NCI-H2171 (cell line): ENCODE data around the gene ARHGAP26.

Source experiments
- DNase-seq: peaks from one replicate; lab custom pipeline; 2025; lab: John Stamatoyannopoulos, UW

Gene ARHGAP26

DNA sequence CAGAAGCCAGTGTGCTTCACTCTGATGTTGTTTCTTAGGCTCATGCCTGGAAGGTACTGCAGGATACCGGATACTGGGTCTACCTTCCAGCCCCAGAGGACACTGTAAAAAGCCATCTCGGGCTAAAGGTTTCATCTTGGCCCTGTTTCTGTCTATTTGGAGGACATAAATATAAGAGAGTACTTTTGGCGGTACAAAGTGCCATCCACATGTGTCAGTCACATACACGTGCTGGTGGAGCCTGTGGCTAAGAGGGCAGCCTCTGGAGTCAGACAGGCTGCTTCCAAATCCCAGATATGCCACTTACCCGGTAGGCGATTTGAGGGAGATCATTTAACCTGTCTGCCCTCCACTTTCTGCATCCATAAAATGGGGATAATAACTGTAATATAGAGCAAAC, 472.9 kb downstream of the ARHGAP26 start:
- DNase-seq = no peak

DNA sequence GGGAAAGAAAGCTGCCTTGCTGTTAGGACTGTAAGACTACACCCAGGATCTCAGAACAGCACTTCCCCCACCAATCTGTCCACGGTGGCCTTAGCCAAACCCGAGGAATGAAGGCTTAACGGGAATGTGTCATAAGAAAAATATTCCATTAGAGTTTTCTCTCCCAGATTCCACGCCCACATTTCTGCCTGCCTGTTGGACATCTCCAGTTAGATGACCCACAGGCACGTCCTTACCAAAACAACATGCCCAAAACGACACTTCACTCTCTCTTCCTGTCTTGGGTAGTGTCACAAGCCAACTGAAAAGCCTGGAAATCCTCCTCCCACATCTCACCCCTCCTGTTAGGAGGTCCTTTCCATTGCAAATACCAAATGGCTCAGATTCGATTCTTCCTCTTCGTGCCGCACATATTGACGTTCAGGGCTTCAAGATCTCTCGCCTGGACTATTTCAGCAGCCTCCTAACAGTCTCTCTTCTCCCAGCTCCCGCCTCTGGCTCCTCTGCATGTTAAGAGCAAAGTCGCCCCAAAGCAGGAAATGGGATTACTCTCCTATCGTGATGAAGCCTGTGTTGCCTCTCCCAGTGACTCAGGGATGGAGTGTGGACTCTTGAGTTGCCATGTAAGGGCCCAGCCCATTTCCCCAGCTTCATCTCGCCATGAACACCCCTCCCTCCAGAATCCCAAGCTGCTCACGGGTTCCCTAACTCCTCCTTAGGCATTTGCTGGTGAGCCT, 474.0 kb downstream of the ARHGAP26 start:
- DNase-seq = no peak

DNA sequence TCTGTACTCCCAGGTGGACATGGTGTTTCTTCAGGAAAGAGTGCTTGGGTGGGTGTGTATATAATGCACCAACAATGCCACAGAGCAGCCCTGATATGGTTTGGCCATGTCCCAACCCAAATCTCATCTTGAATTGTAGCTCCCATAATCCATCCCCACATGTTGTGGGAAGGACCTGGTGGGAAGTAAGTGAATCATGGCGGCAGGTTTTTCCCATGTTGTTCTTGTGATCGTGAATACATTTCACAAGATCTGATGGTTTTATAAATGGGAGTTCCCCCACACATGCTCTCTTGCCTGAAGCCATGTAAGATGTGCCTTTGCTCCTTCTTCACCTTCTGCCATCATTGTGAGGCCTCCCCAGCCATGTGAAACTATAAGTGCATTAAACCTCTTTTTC, 474.8 kb downstream of the ARHGAP26 start:
- DNase-seq = no peak

DNA sequence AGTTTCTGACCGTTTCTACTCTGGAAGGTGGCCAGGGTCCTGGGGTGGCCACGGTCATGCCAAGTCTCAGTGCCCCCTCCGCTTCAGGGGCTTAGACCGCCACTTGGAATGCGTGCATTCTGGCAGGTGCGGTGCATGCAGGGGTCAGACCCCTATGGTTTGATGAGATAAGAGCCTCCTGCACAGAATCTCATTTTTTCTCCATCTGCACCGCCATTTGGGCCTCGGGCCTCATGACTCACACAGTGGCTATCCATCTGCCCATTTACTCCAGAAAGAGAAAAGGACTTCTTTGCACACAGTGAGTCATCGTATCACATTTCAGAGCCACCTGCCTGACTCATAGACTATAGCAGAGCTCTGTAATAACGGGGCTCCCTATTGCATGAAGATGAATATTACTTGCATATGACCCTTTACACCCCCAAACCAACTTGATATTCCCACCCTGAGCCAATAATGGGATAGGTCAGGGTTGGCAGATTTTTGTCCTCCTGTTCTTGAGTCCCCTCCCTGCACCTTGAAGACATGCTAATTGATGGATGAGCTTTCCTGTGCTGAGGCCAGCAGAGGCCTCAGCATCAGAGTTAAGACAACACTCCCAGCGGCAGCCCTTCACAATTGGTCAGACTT, 475.9 kb downstream of the ARHGAP26 start:
- DNase-seq = peak; percentile 71

DNA sequence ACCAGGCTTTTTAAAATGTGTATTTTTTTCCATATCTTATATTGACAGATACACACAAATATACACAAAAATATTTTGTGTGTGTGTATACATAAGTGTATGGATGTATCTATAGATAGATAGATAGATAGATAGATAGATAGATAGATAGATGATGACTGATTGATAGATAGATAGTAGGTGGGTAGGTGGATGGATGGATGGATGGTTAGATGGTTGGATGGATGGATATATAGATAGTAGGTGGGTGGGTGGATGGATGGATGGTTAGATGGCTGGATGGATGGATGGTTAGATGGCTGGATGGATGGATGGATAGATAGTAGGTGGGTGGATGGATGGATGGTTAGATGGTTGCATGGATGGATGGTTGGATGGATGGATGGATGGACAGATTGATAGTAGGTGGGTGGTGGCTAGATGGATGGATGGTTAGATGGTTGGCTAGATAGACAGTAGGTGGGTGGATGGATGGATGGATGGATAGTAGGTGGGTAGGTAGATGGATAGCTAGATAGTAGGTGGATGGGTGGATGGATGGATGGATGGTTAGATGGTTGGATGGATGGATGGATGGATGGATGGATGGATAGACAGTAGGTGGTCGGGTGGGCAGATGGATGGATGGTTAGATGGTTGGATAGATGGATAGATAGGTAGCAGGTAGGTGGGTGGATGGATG, 477.1 kb downstream of the ARHGAP26 start:
- DNase-seq = no peak

DNA sequence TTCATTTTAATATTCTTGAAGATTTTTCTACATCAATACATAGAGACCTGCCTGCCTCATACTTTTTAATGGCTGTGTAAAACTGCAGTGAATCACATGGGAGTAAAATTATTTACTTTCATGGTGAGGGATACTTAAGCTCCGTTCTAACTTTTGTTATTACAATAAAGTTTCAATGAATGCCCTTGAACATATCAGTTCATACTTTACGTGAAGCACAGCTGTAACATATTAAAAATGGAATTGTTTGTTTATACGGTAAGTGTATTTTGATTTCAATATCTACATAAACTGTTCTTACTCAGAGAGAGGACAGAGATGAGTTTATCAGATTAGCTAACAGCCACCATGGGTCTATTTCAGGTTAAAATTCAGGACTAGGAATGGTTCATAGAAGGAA, 478.2 kb downstream of the ARHGAP26 start:
- no peak for DNase-seq

DNA sequence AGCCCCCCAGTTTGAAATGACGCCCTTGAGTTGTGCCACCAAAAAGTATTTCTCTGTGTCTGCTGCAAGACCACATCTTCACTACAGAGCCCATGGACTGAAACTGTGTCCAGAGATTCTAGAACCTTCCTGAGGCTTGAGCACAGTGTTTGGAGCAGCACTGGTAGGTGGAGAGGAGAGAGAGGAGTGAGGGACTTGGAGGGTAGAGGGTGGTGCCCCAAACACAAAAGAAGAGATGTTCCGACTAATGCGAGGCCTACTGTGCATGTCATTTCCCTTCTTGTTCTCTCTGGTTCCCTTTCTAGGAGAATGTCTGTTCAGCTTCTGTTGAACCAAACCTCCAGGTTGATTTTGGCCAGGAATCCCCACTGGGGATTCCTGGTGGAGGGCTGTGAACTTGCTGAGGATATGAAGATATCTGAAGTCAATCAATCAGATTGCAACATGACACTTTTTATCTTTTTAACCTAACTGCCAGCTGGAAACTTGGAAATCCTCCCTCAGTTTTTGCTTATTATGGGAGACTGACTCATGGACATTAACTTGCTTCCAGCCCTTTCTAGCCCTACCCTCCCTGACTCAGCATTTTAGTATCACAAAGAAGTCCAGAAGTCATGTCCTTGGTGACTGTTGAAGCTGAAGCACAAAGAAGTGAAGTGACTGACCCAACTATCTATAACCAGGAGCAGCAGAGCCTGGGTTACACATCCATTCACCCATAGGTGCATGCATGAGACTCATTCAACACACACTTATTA, 478.8 kb downstream of the ARHGAP26 start:
- DNase-seq = no peak

DNA sequence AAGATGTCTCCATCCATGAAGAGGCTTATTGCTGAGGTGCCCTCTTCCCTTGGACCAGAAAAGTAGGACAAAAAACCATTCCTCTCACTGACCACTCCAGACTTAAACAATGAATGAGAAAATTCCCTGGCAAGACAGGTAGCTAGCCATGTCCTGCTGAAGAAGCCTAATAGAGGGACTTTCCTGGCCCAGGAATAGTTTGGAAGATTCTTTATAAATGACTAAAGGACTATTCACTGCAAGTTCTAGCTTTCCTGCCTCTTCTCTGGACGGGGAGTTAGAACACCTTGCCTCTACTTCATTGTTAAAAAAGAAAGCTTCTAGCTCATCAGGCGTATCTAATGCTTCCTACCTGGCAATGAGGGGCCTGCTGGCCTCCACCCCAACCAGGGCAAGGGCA, 479.7 kb downstream of the ARHGAP26 start:
- DNase-seq = no peak

DNA sequence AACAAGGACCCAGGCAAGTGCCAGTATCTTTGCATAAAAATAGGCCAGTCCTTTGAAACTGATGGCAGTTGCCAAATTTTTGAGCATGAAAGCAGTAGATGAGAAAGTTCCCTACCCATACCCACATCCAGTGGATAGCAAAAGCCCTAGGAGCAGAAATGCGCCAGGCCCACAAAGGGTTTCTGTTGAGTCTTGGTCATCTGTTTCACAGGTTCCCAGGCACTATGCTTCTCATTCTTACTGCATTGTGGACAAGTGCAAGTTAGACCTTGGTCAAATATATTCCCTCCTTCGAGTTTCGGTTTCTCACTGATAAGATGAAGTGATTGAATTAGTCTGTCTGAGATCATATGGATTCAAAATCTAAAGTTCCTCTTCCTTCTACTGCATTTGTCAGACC, 481.0 kb downstream of the ARHGAP26 start:
- DNase-seq = no peak

DNA sequence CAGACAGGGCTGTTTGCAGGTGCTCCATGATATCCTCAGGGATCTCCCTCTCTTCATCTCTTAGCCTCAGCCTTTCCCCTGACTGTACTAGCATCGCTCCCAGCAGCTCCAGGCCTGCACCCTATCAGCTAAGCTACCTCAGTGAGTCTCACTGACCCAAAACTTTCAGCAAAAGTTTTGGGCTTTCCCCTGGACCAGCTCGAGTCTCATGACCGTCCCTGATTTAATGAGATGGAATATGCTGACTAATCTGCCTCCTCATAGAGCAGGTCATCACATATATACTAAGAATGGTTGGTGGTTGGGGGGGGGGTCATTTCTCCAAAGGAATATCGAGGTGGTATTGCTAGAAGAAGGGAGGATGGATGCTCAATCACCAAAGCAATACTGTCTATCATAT, 481.8 kb downstream of the ARHGAP26 start:
- DNase-seq = no peak

DNA sequence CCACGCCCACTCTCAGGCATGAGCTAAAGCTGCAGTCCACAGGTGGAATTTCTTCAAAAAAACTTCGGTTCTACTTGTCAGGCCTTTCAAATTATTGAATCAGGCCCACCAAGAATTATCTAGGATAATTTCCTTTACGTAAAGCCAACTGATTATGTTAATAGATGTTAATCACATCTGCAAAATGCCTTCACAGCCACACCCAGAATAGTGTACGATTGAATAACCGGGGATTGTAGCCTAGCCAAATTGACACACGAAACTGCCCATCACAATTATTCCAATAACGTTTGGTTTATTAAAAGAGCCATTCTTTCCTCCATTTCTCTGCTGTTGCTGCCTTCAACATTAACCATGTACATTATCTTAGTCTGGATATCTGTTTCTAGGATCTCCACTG, 484.6 kb downstream of the ARHGAP26 start:
- no peak for DNase-seq

DNA sequence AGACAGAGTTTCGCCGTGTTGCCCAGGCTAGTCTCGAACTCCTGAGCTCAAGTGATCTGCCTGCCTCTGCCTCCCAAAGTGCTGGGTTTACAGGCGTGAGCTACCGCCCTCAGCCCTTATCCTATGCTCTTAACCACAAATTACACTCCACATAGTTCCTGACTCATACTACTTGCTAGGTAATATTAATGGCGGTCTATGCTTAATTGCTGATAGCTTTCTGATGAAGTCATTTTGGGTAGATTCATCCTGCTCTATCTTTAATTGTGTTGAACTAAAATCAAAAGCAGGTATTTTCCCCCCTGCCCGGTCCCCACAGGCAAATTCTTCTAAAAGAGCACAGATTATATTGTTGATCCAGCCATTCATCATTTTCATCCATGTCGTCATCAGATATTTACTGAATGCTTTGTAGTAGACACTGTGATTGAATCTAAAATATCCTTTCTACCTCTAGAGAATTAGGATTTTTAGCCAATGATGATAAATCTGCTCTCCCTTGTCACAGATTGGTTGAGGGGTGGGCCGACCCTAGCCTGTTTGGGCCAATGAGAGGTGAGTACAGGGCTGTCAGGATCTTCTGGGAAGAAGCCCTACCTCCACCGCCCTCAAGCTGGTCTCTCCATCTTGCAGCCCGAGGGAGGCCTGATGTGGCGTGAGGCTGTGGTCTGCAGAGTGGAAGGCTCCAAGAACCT, 488.5 kb downstream of the ARHGAP26 start:
- DNase-seq = no peak

DNA sequence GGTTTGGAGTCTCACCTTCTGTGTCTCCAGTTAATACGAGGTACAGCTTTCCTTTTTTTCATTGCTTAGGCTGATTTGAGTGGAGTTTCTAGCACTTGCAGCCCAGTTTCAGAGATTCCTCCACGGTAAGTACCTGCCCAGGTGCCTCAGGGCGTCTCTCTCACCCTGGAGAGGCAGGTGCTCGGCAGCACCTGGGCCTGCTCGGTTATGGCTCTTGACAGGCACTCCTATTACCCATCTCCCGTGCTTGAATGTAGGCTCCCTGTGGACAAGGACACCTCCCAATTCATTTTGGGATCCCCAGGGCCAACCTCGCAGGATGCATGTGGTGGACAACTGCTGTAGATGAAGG, 489.1 kb downstream of the ARHGAP26 start:
- DNase-seq = no peak

DNA sequence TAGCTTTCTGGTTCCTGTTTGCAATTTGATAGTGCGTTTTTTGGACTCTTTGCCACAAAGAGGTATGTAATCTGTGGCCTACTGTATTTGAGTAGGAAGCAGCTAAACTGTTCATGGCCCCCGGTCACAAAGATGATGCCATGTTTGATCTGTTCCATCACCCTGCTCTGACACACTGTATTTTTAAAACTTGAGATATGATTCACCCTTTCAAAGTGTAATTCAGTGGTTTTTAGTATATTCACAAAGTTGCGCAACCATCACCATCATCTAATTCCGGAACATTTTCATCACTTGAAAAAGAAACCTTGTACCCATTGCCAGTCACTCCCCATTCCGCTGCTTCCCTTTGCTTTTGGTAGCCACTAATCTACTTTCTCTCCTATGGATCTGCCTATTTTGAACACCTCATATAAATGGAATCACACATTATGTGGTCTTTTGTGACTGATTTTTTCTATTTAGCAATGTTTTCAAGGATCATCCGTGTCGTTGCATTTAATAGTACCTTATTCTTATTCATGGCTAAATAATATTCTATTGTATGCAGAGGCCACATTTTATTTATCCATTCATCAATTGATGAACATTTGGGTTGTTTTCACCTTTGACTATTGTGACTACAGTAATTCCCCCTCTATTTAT, 491.7 kb downstream of the ARHGAP26 start:
- DNase-seq = no peak

DNA sequence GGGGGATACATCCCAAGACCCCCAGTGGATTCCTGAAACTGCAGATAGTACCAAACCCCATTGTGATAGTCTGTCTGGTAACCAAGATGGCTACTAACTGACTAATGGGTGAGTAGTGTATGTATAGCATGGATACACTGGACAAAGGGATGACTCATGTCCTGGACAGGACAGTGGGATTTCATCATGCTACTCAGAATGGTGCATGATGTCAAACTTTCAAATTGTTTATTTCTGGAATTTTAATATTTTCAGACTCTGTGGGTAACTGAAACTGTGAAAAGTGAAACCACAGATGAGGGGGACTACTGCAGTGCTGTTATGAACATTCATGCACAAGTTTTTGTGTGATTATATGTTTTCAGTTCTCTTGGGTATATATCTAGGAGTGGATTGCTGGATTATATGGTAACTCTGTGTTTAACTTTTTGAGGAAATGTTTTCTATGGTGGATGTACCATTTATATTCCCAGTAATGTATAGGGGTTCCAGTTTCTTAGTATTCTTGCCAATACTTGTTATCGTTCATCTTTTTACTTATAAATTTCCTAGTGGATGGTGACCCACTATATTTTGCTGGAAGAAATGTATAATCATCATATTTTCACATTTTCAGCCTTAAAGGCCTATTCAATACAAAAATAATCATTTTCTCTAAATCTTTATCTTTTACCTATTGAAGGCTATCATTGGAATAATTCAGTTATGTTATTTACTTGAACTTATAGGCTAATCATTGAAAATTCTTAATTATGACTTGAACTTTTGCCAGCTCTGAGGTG, 492.4 kb downstream of the ARHGAP26 start:
- no peak for DNase-seq

DNA sequence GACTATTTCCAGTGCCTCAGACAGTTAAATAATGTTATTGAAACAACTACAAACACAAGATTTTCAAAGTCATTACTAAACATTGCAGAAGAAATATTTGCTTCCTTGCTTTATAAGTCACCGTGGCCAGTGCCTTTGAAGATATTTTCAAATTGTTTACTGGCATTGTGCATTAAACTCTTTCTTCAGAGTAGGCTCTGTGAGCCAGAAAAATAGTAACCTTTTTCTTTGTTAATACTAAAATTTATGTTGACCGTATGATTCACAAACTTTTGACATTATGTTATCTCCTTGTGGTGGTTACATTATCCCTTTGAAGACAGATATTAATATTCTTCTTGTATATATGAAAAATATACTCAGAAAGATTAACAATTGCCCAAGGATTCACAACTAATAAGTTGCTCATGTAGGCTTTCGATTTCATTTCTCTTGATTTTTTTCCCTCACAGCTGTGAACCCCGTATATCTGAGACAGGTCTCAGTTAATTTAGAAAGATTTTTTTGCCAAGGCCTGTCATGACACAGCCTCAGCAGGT, 493.2 kb downstream of the ARHGAP26 start:
- no peak for DNase-seq

DNA sequence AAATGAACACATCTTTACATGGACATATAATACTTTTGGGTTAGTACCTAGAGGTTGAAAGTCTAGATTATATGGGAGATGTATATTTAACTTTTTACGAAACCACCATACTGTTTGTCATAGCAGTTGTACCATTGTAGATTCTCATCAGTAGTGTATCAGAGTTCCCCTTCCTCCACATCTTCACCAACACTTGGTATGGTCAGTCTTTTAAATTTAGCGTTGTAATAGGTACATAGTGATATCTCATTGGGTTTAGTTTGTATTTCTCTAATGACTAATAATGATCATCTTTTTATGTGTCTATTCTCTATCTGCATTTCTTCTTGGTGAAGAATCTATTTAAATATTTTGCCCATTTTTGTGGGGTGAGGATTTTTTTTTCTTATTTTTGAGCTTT, 495.8 kb downstream of the ARHGAP26 start:
- no peak for DNase-seq

DNA sequence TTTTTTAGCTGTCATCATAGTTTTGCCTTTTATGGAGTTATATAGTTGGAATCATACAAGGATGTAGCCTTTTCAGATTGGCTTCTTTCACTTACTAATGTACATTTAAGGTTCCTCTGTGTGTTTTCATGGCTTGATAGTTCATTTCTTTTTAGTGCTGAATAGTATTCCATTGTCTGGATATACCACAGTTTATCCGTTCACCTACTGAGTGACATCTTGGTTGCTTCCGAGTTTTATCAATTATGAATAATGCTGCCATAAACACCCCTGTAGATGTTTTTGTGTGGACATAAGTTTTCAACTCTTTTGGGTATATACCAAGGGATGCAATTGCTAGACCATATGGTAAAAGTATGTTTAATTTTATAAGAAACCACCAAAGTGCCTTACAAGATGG, 497.0 kb downstream of the ARHGAP26 start:
- no peak for DNase-seq

DNA sequence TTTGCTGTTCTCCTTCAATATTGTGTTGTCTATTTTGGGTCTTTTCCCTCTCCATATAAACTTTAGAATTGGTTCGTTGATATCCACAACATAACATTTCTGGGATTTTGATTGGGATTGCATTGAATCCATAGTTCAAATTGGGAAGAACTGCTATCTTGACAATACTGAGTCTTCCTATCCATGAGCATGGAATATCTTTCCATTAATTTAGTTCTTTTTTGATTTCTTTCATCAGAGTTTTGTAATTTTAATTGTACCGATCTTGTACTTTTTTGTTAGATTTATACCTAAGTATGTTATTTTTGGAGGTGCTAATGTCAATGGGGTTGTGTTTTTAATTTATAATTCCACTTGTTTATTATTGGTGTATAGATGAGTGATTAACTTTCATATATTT, 498.2 kb downstream of the ARHGAP26 start:
- DNase-seq = no peak

DNA sequence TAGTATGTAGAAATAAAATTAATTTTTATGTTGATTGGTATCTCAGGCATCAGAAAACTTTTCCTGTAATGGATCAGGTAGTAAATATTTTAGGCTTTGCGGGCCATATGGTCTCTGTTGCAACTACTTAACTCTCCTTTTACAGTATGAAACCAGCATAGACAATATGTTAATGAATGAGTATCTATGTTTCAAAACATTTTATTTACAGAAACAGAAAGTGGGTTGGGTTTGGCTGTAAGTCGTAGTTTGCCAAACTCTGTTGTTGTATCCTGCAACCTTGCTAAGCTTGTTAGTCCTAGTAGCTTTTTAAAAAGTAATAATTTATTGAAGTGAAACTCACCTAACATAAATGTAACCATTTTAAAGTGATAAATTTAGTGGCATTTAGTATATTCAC, 501.3 kb downstream of the ARHGAP26 start:
- no peak for DNase-seq

DNA sequence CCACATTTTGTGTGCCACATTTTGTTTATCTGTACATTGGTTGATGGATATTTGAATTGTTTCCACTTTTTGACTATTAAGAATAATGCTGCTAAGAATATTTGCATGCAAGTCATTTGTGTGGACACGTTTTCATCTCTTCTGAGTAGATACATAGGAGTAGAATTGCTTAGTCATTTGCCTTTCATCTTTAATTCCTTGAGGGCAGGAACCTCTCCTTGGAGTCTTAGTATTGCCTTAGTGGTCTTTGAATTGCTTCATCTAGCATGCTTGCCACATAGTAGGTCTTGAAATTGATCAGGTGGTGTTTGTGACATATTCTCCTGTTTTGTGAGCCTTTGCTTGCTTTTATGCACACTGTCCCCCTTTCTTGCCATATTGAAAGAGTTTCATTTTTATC, 504.8 kb downstream of the ARHGAP26 start:
- DNase-seq = no peak
